Heart left ventricle (tissue), 16 donors: ENCODE data around the gene JPH4. TPM values are rescaled to one million over a fixed set of nuclear protein-coding genes. Genes with fewer than 3 reads are reported as not detected.

ENCODE experiments used
- ATAC-seq, 4 donors: fragments of 200-7000 bp; cut with Tn5 transposase; one replicate each; pipeline ENCODE4 v1.9.1; 2020 to 2022; ENCODE audit warnings: moderate library complexity in 4 of 4, mild to moderate bottlenecking in 3 of 4, moderate number of reproducible peaks in 1 of 4
- DNase-seq, 5 donors: peaks; one replicate each; pipeline ENCODE4 v3.0.0-alpha.2; 2020
- H3K27ac ChIP-seq, 12 donors: fragments of 200-600 bp; sonication (generic) in 4 of 12; one replicate each; pipeline versions ENCODE4 v1.5.0 to v1.8.0; 2016 to 2022; ENCODE audit warnings: mild to moderate bottlenecking in 2 of 12
- H3K27me3 ChIP-seq, 9 donors: fragments of 200-600 bp; sonication (generic) in 2 of 9; one replicate each; pipeline versions ENCODE4 v1.5.1 to v1.8.0; 2016 to 2022; ENCODE audit warnings: mild to moderate bottlenecking in 3 of 9
- H3K36me3 ChIP-seq, 9 donors: fragments of 200-600 bp; sonication (generic) in 2 of 9; one replicate each; pipeline versions ENCODE4 v1.5.0 to v1.8.0; 2018 to 2022; ENCODE audit warnings: mild to moderate bottlenecking in 2 of 9
- H3K4me1 ChIP-seq, 12 donors: fragments of 200-600 bp; sonication (generic) in 4 of 12; one replicate each; pipeline versions ENCODE4 v1.5.0 to v1.8.0; 2016 to 2022; ENCODE audit warnings: mild to moderate bottlenecking in 3 of 12
- H3K4me3 ChIP-seq, 12 donors: fragments of 200-600 bp; sonication (generic) in 4 of 12; one replicate each; pipeline versions ENCODE4 v1.5.0 to v1.8.0; 2017 to 2022; ENCODE audit warnings: mild to moderate bottlenecking in 9 of 12, moderate library complexity in 4 of 12
- H3K9me3 ChIP-seq, 12 donors: fragments of 200-600 bp; sonication (generic) in 4 of 12; one replicate each; pipeline versions ENCODE4 v1.5.0 to v1.8.0; 2016 to 2022; ENCODE audit warnings: mild to moderate bottlenecking in 1 of 12
- POLR2A ChIP-seq, 2 donors: fragments of 450-650 bp; IDR thresholded peaks; one replicate each; pipeline ENCODE4 v1.6.1; 2017; ENCODE audit warnings: antibody characterized with exemption in 2 of 2, mild to moderate bottlenecking in 2 of 2, moderate library complexity in 2 of 2
- WGBS, 4 donors: extraction: QIAGEN DNeasy Blood & Tissue Kit in 2 of 4; methylation state at CpG; one replicate each; pipeline versions ENCODE4 v1.1.5 to v1.1.7; 2013 to 2018; 5-methylcytosine and 5-hydroxymethylcytosine counted together
- intact Hi-C, 10 donors: fragments of 100-400 bp; cut with DNase I; formaldehyde crosslinking; loops; one replicate each; pipeline versions ENCODE4 v1.11.1 to v1.14.2; 2022
- polyA plus RNA-seq, 2 donors: library from polyadenylated mRNA; stranded (reverse); fragments of 200-250 nt; gene quantifications; one replicate each; pipeline ENCODE4 v1.2.3, GENCODE V29; 2013
- total RNA-seq, 9 donors: library from RNA; depleted of rRNA in 2 of 9; stranded (reverse); fragments of >200 nt in 2 of 9; fragmentation: NEBNext Ultra II Directional in 3 of 9; extraction: Animal tissue kit (Norgen Biotek cat#: 25700) in 3 of 9; gene quantifications; one replicate each; pipeline versions ENCODE4 v1.1.0 to v1.2.4, GENCODE V29; 2016 to 2023
- TF ChIP-seq, protein P1 (sequence below), 12 donors: fragments of 200-600 bp; sonication (generic) in 4 of 12; IDR thresholded peaks; one replicate each; pipeline versions ENCODE4 v1.5.0 to v1.8.0; 2018 to 2022; ENCODE audit warnings: antibody characterized with exemption in 12 of 12, mild to moderate bottlenecking in 5 of 12
- donor health status: ischemic (EF 13 %, LVEDD 7.1; RV severe dilation, severe dysfunction).
- donor health status: healthy with polysubstance abuse.
- donor health status: DM: no; HTN: yes; CAD: no.
- donor health status: DM: no; HTN: no; CAD: no.
- donor health status: ischemic (EF 25% LVEDD 6.9; RV normal size, moderate dysfunction).
- donor health status: ischemic (EF 25% LVEDD 5.7; RV mildly dilated, moderate dysfunction).
- donor health status: healthy.
- donor health status: DM: yes; HTN: yes; CAD: no.
- donor health status: ischemic (EF 35%, LVEDD 5.7; RV mildly dilated, moderate dysfunction).
- donor health status: nonischemic (EF 11% LVEDD 7.7; RV severe dilation, severe dysfunction).
- donor health status: DM: yes; HTN: yes; CAD: no.
- donor health status: PGD.
- donor health status: ischemic (EF 29% LVEDD 5.4; RV normal size, mild dysfunction).
- donor health status: nonischemic (EF 23%, LVEDD 6.1; RV moderate dilation, normal function).

The JPH4 gene
- total and polyA plus RNA-seq, 11 donors = 0.10 to 0.59 (median 0.24) TPM; not detected in 1

DNA sequence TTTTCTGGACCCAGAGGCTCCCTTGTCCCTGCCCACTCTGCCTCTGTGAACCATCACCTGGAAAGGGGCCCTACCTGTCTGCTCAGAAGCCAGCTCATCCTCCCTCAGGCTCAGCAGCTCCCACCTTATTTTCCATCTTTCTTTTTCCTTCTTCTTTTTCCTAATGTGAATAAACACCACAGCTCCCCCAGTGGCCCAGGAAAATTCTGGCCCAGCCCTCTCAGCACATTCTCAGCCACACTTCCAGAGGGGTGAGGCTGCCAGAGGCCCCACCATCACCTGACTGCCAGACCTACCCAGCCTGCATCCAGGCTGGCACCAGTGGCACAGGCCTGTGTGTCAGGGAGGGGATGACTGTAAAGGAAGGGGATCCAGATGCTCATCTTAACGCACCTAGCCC is 50.0 kb downstream of the JPH4 start:
- DNase-seq (no peak), ATAC-seq (no peak)
- no peak overlapping the region for H3K27ac ChIP-seq
- TF ChIP-seq POLR2A (IDR thresholded peaks at IDR 0.05) = no peak
- TF ChIP-seq, protein P1, sequence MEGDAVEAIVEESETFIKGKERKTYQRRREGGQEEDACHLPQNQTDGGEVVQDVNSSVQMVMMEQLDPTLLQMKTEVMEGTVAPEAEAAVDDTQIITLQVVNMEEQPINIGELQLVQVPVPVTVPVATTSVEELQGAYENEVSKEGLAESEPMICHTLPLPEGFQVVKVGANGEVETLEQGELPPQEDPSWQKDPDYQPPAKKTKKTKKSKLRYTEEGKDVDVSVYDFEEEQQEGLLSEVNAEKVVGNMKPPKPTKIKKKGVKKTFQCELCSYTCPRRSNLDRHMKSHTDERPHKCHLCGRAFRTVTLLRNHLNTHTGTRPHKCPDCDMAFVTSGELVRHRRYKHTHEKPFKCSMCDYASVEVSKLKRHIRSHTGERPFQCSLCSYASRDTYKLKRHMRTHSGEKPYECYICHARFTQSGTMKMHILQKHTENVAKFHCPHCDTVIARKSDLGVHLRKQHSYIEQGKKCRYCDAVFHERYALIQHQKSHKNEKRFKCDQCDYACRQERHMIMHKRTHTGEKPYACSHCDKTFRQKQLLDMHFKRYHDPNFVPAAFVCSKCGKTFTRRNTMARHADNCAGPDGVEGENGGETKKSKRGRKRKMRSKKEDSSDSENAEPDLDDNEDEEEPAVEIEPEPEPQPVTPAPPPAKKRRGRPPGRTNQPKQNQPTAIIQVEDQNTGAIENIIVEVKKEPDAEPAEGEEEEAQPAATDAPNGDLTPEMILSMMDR (IDR thresholded peaks at IDR 0.05) = no peak
- no peaks in the 10 kb centered on the region for H3K36me3 ChIP-seq
- no peaks in the 10 kb centered on the region for H3K9me3 ChIP-seq
- H3K4me1 ChIP-seq = peaks cover 0 to 5% (median 0%) of the 10 kb centered on the region in 12 donors
- H3K27me3 ChIP-seq = no peaks in the 10 kb centered on the region
- H3K4me3 ChIP-seq = no peak overlapping the region
- WGBS, 4 donors = 70 to 86% (median 74%) methylated on average over 1 of the region's 1 CpG
- intact Hi-C loops = loop anchor here in 1 of 10 donors (5.0 kb wide), 1 partner anchor 36 kb away; no protein-coding TSS in a partner anchor

DNA sequence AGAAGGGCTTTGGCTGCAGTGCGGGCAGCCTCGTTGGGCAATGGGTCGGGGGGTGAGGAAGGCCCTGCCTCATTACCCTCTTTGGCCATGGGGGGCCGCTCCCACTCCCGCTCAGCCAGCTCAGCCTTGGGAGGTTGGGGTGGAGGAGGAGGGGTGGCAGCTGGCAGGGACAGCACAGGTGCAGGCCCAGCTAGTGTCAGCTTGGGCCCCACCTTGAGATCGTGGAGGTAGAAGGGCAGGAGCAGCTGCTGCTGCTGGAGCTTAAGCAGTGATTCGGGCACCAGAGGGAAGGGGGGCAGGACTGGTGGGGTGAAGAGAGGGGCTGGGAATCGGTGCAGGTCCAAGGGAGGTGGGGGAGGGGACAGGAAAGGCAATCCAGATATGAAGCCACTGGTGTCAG is 53.0 kb downstream of the JPH4 start:
- 77 to 86% (median 84%) methylated on average over 3 to 8 of the region's 8 CpGs for WGBS, 4 donors
- no peak for ATAC-seq

DNA sequence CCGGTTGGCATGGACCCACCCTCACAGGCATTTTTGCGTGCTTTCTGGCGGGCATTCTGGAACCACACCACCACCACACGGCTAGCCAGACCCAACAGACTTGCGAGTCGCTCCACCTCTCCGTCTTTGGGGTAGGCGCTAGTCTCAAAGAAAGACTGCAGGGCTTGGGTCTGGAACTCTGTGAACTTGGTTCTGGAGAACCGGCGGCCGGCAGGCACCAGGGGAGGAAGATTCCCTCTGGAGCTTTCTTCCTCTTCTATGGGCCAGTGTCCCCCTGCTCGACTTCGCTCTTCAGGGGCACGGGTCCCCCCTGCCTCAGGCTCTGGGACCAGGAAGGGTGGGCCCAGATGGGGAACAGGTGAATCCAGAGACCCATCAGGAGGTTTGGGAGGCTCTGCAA is 53.6 kb downstream of the JPH4 start:
- H3K4me1 ChIP-seq = no peaks in the 10 kb centered on the region
- DNase-seq = no peak
- ATAC-seq = no peak
- H3K4me3 ChIP-seq = no peak overlapping the region
- H3K9me3 ChIP-seq = no peaks in the 10 kb centered on the region
- TF ChIP-seq, protein P1 (IDR thresholded peaks at IDR 0.05) = no peak
- no peak for TF ChIP-seq POLR2A (IDR thresholded peaks at IDR 0.05)
- WGBS, 4 donors = 93 to 96% (median 95%) methylated on average over 13 to 14 of the region's 14 CpGs
- intact Hi-C loops = loop anchor here in 1 of 10 donors (5.0 kb wide), 1 partner anchor 33 kb away; no protein-coding TSS in a partner anchor
- H3K27ac ChIP-seq = no peak overlapping the region
- H3K36me3 ChIP-seq = no peaks in the 10 kb centered on the region
- H3K27me3 ChIP-seq = no peaks in the 10 kb centered on the region

More for the DNA sequence above, 53.0 kb downstream of the JPH4 start:
- DNase-seq = no peak
- intact Hi-C loops = loop anchor here in 1 of 10 donors (5.0 kb wide), 1 partner anchor 33 kb away; no protein-coding TSS in a partner anchor
- no peak overlapping the region for H3K27ac ChIP-seq
- TF ChIP-seq, protein P1 (IDR thresholded peaks at IDR 0.05) = no peak
- no peak for TF ChIP-seq POLR2A (IDR thresholded peaks at IDR 0.05)
- no peaks in the 10 kb centered on the region for H3K27me3 ChIP-seq
- H3K4me3 ChIP-seq = no peak overlapping the region
- H3K36me3 ChIP-seq = no peaks in the 10 kb centered on the region
- H3K4me1 ChIP-seq = peaks cover 0 to 2% (median 0%) of the 10 kb centered on the region in 12 donors
- no peaks in the 10 kb centered on the region for H3K9me3 ChIP-seq

DNA sequence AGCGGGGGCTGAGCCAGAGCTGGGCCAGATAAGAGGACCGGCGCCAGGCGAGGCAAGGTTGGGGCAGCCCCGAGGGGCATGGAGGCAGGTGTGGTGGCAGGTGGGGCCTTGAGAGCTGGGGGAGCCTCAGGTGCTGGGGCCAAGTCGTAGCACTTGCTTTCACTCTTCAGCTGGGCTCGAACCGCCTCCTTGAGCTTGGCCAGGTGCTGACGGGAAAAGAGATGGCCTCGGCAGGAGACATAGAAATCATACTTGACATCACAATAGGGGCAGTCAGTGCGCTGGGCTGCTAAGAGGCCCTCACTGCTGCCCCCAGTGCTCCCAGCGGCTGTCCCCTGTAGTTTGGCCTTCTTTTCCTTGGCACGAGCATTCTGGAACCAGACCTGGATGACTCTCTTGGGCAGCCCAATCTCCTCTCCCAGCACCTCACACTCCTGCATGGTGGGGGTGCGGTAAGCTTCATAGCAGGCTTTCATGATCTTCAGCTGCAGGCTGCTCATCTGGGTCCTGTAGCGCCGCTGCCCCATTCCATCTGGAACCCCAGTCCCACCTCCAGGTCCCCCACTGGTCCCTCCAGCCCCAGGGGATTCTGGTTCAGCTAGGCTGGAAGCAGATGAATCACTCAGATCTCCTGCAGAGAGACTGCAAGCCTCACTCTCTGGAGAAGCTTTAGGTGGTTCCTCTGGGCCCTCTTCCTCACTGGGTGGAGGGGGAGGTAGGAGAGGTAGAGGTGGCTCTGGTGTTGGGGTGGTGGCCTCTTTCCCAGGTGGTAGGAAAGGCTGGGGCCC is 55.2 kb downstream of the JPH4 start:
- TF ChIP-seq, protein P1 (IDR thresholded peaks at IDR 0.05) = no peak
- no peak for TF ChIP-seq POLR2A (IDR thresholded peaks at IDR 0.05)
- 89 to 92% (median 92%) methylated on average over 16 of the region's 16 CpGs for WGBS, 4 donors
- no peak overlapping the region for H3K4me3 ChIP-seq
- intact Hi-C loops = no loop called here
- H3K9me3 ChIP-seq = no peaks in the 10 kb centered on the region
- no peak overlapping the region for H3K27ac ChIP-seq
- no peaks in the 10 kb centered on the region for H3K36me3 ChIP-seq
- H3K4me1 ChIP-seq = no peaks in the 10 kb centered on the region
- H3K27me3 ChIP-seq = no peaks in the 10 kb centered on the region
- ATAC-seq (no peak), DNase-seq (no peak)
